ENCODE data around the gene ZBED4.

- no peak for TF ChIP-seq CTCF (IDR thresholded peaks at IDR 0.05)
- no peak for TF ChIP-seq POLR2A (IDR thresholded peaks at IDR 0.05)
- no peak for TF ChIP-seq EP300 (IDR thresholded peaks at IDR 0.05; ENCODE audit: low read depth)
- TF ChIP-seq POLR2AphosphoS5 (IDR thresholded peaks at IDR 0.05): no peak
Measured at GRCh38 chr22:49887064-49887451, 33.4 kb downstream of the ZBED4 start.

Measured in transverse colon (tissue), 4 donors.